ENCODE results near the gene KIF24. TPM values are rescaled to one million over a fixed set of nuclear protein-coding genes. Genes with fewer than 3 reads are reported as not detected.
A peak's percentile ranks its signal among the peaks of the same experiment; 100 is the strongest.
"Not testable (repeated sequence)": the region's sequence is repeated elsewhere in the genome, so short reads cannot be mapped to it uniquely, and the experiment has no call there.

The KIF24 gene
- total RNA-seq, 1 donor from 2014 or later, result 0.21 TPM

GRCh38 chr9:34341659-34342295 lies 12.7 kb upstream of the KIF24 start:
- DNase-seq (ENCODE audit: low spot score in 2 of 2), result no peak
- Histone ChIP-seq H3K4me1 (peaks cover 23 to 41% of the 10 kb centered on the region in 2 donors), H3K9me3 (no peaks in the 10 kb centered on the region), H3K27me3 (no peaks in the 10 kb centered on the region), H3K27ac (peak overlapping the region; percentile 83 to 87), H3K36me3 (peaks cover 5 to 25% of the 10 kb centered on the region in 2 donors), H3K4me3 (no peak overlapping the region)
- intact Hi-C loops (cut with DNase I), result no loop called here
- TF ChIP-seq CTCF (IDR thresholded peaks at IDR 0.05), result no peak

- Histone ChIP-seq H3K27me3 (no peaks in the 10 kb centered on the region), H3K4me1 (peaks cover 9 to 17% of the 10 kb centered on the region in 2 donors), H3K4me3 (no peak overlapping the region), H3K36me3 (peaks cover 5 to 25% of the 10 kb centered on the region in 2 donors), H3K9me3 (no peaks in the 10 kb centered on the region), H3K27ac (no peak overlapping the region)
- DNase-seq (ENCODE audit: low spot score in 2 of 2), result no peak
- TF ChIP-seq CTCF (IDR thresholded peaks at IDR 0.05), result no peak
- intact Hi-C loops (cut with DNase I), result loop anchor here (10.0 kb wide), 1 partner anchor 166 kb away; no protein-coding TSS in a partner anchor
These were observed 9.8 kb upstream of the KIF24 start for GRCh38 chr9:34338665-34339385.

GRCh38 chr9:34338079-34338478 lies 9.0 kb upstream of the KIF24 start:
- not testable (repeated sequence) for H3K27me3 ChIP-seq; H3K9me3 ChIP-seq; H3K27ac ChIP-seq; H3K4me3 ChIP-seq; DNase-seq (ENCODE audit: low spot score in 2 of 2)
- intact Hi-C loops (cut with DNase I), result loop anchor here (10.0 kb wide), 1 partner anchor 167 kb away; no protein-coding TSS in a partner anchor
- H3K4me1 ChIP-seq, result peaks cover 4 to 11% of the 10 kb centered on the region in 2 donors
- peaks cover 5 to 25% of the 10 kb centered on the region in 2 donors for H3K36me3 ChIP-seq

GRCh38 chr9:34337403-34337802 lies 8.3 kb upstream of the KIF24 start:
- no peak for TF ChIP-seq CTCF (IDR thresholded peaks at IDR 0.05)
- Histone ChIP-seq H3K4me3 (no peak overlapping the region), H3K4me1 (peaks cover under 1 to 6% of the 10 kb centered on the region in 2 donors), H3K27me3 (no peaks in the 10 kb centered on the region), H3K36me3 (peaks cover 5 to 25% of the 10 kb centered on the region in 2 donors), H3K27ac (no peak overlapping the region), H3K9me3 (no peaks in the 10 kb centered on the region)
- no peak for DNase-seq (ENCODE audit: low spot score in 2 of 2)
- intact Hi-C loops (cut with DNase I), result loop anchor here (10.0 kb wide), 1 partner anchor 167 kb away; no protein-coding TSS in a partner anchor

- no peak for DNase-seq (ENCODE audit: low spot score in 2 of 2)
- no peak for TF ChIP-seq CTCF (IDR thresholded peaks at IDR 0.05)
- Histone ChIP-seq H3K4me1 (peaks cover 0 to 2% of the 10 kb centered on the region in 2 donors), H3K27me3 (no peaks in the 10 kb centered on the region), H3K36me3 (peaks cover 4 to 18% of the 10 kb centered on the region in 2 donors), H3K4me3 (no peak overlapping the region), H3K27ac (no peak overlapping the region), H3K9me3 (no peaks in the 10 kb centered on the region)
- intact Hi-C loops (cut with DNase I), result loop anchor here (10.0 kb wide), 1 partner anchor 169 kb away; no protein-coding TSS in a partner anchor
These were observed 6.3 kb upstream of the KIF24 start for GRCh38 chr9:34335376-34335775.

- Histone ChIP-seq H3K36me3 (peaks cover 0 to 14% of the 10 kb centered on the region in 2 donors), H3K9me3 (no peaks in the 10 kb centered on the region), H3K4me1 (peaks cover 0 to 5% of the 10 kb centered on the region in 2 donors), H3K27ac (no peak overlapping the region), H3K4me3 (no peak overlapping the region), H3K27me3 (no peaks in the 10 kb centered on the region)
- intact Hi-C loops (cut with DNase I), result loop anchor here (10.0 kb wide), 1 partner anchor 170 kb away; no protein-coding TSS in a partner anchor
- no peak for DNase-seq (ENCODE audit: low spot score in 2 of 2)
- no peak for TF ChIP-seq CTCF (IDR thresholded peaks at IDR 0.05)
These were observed 5.8 kb upstream of the KIF24 start for GRCh38 chr9:34334916-34335315.

Measured in ascending aorta (tissue), 2 donors.